Gastroesophageal sphincter (tissue), 3 donors: ENCODE data around the gene ZNF664.

Source experiments
- CTCF ChIP-seq, 4 experiments: fragments of 200-600 bp in 2 of 4; fragments of 450-650 bp in 2 of 4; sonication (generic) in 1 of 4; IDR thresholded peaks; one replicate each; pipeline ENCODE4 v1.5.1; 2017 to 2019; ENCODE audit warnings: antibody characterized with exemption in 4 of 4, mild to moderate bottlenecking in 2 of 4, moderate library complexity in 2 of 4
- POLR2A ChIP-seq, 2 donors: fragments of 450-650 bp; IDR thresholded peaks; one replicate each; pipeline ENCODE4 v1.6.1; 2017; ENCODE audit warnings: antibody characterized with exemption in 2 of 2, mild to moderate bottlenecking in 2 of 2, moderate library complexity in 1 of 2

- no peak for TF ChIP-seq CTCF (IDR thresholded peaks at IDR 0.05)
- no peak for TF ChIP-seq POLR2A (IDR thresholded peaks at IDR 0.05)
Observed at GRCh38 chr12:123942238-123942653, 30.8 kb upstream of the ZNF664 start.
